Skeletal muscle satellite cell (primary cell): ENCODE results near the gene CLCN3.
"Not testable (repeated sequence)": the region's sequence is repeated elsewhere in the genome, so short reads cannot be mapped to it uniquely, and the experiment has no call there.

ENCODE experiments used
- H3K27me3 ChIP-seq: 2 replicates; pipeline ENCODE4 v1.7.0; 2013; ENCODE audit warnings: low read length; ENCODE audit not compliant: control insufficient read depth, insufficient read depth
- H3K36me3 ChIP-seq: 2 replicates; pipeline ENCODE4 v1.7.0; 2013; ENCODE audit warnings: mild to moderate bottlenecking, control low read depth, low read length; ENCODE audit not compliant: insufficient read depth
- H3K4me1 ChIP-seq: 2 replicates; pipeline ENCODE4 v1.7.0; 2013; ENCODE audit warnings: low read length; ENCODE audit not compliant: control insufficient read depth, insufficient read depth
- H3K4me2 ChIP-seq: 2 replicates; pipeline ENCODE4 v1.7.0; 2013; ENCODE audit warnings: mild to moderate bottlenecking, low read length
- H3K4me3 ChIP-seq: 2 replicates; pipeline ENCODE4 v1.7.0; 2013; ENCODE audit warnings: low read length
- H3K9ac ChIP-seq: 2 replicates; pipeline ENCODE4 v1.7.0; 2013; ENCODE audit warnings: mild to moderate bottlenecking, low read depth, low read length, moderate library complexity
- H3K9me3 ChIP-seq: replicated peaks from 2 replicates; pipeline ENCODE4 v1.7.0; 2013; ENCODE audit warnings: mild to moderate bottlenecking, control low read depth, low read length

CLCN3 gene

DNA sequence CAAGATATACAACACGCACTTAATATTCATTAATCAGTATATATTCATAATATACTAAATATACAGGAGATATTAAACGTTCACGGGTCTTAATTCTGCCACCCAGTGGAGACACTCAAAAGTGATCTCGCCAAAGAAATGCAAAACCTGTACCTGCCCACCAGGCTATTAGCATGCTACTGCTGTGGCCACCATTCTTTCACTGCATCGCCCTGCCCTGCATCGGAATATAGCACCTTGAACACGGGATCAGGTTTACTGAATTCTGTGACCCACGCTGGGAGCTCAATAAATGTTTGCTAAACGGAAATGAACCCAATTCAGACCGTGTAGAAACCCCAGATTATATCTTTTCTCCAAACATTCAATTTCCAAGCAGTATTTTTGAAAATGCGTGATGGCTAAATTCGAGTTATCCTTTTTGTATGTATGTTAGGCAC lies 840 bp upstream of the CLCN3 start:
- Histone ChIP-seq H3K4me2 (peak overlapping the region; percentile 97), H3K9ac (peak overlapping the region; percentile 96), H3K36me3 (no peaks in the 10 kb centered on the region), H3K4me1 (peaks cover 17% of the 10 kb centered on the region), H3K4me3 (peak overlapping the region; percentile 81), H3K9me3 (no peaks in the 10 kb centered on the region), H3K27me3 (no peaks in the 10 kb centered on the region)

DNA sequence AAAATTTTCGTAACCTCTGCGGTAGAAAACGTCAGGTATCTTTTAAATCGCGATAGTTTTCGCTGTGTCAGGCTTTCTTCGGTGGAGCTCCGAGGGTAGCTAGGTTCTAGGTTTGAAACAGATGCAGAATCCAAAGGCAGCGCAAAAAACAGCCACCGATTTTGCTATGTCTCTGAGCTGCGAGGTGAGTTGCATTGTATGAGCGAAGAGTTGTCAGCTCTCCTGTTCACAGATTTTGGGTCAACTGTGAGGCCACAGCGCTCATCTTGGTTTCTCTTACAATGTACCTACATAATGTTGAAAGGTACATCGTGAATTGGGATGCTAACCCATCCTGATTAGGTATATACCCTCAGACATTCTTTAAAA lies 486 bp downstream of the CLCN3 start:
- H3K27me3 ChIP-seq, result no peaks in the 10 kb centered on the region
- no peaks in the 10 kb centered on the region for H3K36me3 ChIP-seq
- peak overlapping the region; percentile 96 for H3K9ac ChIP-seq
- peak overlapping the region; percentile 91 for H3K4me2 ChIP-seq
- H3K9me3 ChIP-seq, result no peaks in the 10 kb centered on the region
- peaks cover 17% of the 10 kb centered on the region for H3K4me1 ChIP-seq
- peak overlapping the region; percentile 81 for H3K4me3 ChIP-seq

DNA sequence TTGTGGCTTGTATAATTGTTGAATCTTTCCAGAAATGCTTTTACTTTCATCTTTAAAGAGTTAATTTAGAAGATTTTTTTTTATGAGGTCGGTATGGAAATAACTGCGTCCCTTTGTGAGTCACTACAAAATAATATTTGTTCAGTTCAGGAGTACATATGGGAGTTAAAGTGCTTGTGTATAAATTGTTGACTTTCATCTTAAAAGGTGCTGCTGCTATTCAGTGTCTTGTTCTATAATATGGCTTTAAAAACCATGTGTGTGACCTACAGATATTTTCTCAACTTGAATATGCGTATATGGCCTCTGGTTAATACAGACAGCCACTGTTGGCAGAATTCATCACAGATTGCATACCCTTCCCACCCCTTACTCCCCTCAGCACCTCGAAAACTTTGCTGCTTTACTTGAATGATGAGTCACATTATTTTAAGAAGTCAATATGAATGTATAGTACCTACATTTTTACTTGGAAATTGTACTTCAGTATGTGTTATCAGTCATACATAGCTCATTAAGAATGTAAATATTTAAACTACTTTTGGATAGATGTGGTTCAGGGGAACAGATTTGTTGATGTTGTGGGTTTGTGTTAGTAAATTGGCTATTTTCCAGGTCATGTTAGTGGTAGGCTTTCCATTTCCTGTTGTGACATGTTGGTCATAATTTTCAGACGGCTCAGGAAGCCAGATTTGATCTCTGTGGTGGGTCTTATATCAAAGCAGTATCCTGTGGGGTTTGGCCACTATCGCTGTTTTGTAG lies 1.5 kb downstream of the CLCN3 start:
- Histone ChIP-seq H3K9ac (peak overlapping the region; percentile 96), H3K9me3 (no peaks in the 10 kb centered on the region), H3K4me2 (peak overlapping the region; percentile 91), H3K4me3 (peak overlapping the region; percentile 81), H3K36me3 (no peaks in the 10 kb centered on the region), H3K4me1 (peaks cover 17% of the 10 kb centered on the region), H3K27me3 (no peaks in the 10 kb centered on the region)

DNA sequence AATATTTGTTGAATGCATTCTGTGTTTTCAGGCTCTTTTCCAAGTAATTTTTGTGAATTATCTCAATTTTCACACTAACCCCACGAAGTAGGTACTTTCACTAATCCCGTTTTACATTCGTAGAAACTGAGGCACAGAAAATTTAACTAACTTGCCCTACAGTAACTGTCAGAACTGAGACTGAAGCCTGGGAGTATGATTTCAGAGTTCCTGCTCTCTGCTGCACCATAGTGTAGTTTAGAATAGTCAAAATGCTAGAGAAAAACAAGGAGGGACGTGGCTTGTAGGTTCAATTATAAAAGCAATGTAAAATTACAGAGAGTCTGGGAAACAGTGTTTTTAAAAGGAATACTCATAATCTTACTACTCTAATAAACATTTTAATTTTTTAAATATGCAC lies 2.2 kb downstream of the CLCN3 start:
- Histone ChIP-seq H3K36me3 (no peaks in the 10 kb centered on the region), H3K27me3 (no peaks in the 10 kb centered on the region), H3K4me2 (peak overlapping the region; percentile 91), H3K4me1 (peaks cover 17% of the 10 kb centered on the region), H3K9me3 (no peaks in the 10 kb centered on the region), H3K9ac (peak overlapping the region; percentile 96), H3K4me3 (peak overlapping the region; percentile 81)

DNA sequence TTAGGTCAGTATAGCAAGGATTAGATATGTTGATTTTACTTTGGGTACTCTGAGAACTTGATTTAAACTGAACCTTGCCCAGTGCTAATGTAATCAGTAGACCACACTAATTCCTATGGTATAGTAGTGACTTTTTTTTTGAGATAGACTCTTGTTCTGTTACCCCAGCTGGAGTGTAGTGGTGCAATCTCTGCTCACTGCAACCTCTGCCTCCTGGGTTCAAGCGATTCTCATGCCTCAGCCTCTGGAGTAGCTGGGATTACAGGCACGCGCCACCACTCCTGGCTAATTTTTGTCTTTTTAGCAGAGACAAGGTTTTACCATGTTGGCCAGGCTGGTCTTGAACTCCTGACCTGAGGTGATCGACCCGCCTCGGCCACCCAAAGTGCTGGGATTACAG lies 3.6 kb downstream of the CLCN3 start:
- not testable (repeated sequence) for H3K27me3 ChIP-seq, H3K9ac ChIP-seq, H3K4me3 ChIP-seq, H3K4me2 ChIP-seq, H3K36me3 ChIP-seq, H3K9me3 ChIP-seq
- H3K4me1 ChIP-seq, result peaks cover 17% of the 10 kb centered on the region

DNA sequence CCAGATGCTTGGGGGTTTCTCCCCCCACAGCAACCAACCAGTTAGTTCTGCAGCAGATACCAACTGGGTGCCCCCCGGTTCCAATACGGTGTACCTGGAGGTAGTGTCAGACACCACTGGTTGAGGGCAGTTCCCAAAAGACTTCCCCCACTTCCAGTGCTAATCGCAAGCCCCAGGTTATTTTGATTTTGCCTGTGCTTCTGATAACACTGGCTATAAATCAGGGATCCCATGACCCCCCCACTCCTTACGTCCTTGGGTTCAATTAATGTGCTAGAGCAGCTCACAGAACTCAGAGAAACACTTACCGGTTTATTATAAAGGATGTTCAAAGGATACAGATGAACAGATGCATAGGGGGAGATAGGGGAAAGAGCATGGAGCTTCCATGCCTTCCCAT lies 5.5 kb downstream of the CLCN3 start:
- H3K27me3 ChIP-seq, result no peaks in the 10 kb centered on the region
- H3K4me2 ChIP-seq, result no peak overlapping the region
- H3K9me3 ChIP-seq, result no peaks in the 10 kb centered on the region
- no peak overlapping the region for H3K4me3 ChIP-seq
- H3K9ac ChIP-seq, result no peak overlapping the region
- no peaks in the 10 kb centered on the region for H3K36me3 ChIP-seq
- H3K4me1 ChIP-seq, result peaks cover 13% of the 10 kb centered on the region

DNA sequence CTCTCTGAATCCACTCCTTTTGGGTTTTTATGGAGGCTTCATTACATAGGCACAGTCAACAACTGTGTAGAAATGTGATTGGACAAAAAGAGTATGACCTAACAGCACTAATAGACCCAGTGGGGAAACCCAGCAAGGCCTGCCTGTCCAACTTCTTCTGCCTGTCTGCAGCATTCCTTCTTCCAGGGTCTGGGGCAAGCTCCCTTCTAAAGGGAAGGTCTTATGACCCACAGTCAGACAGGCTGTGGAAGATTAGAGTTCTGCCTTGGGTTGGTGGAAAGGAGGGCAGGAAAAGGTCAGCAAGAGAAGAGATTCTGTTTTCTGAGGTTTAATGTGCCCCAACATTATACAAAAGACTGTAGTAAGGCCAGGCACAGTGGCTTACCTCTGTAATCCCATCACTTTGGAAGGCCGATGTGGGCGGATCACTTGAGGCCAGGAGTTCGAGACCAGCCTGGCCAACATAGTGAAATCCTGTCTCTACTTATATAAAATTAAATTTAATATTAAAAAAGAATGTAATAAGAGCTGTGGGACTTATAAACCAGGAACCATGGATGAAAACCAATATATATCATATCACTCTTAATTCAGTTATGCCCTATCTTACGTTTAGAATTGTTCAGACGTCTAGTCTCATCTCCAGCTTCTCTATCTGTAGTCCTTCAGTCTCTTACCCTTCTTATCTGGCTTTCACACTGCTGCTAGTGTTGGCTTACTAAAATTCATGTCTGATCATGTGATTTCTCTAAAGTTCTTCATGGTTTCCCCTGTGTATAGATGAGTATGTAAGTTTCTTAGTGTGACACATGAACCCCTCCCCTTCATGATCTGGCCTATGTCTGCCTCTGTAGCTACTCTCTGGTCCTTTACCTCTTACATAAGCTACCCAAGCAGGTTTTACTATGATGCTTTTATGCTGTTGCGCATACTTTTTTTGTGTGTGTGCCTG lies 6.2 kb downstream of the CLCN3 start:
- no peak overlapping the region for H3K9ac ChIP-seq

DNA sequence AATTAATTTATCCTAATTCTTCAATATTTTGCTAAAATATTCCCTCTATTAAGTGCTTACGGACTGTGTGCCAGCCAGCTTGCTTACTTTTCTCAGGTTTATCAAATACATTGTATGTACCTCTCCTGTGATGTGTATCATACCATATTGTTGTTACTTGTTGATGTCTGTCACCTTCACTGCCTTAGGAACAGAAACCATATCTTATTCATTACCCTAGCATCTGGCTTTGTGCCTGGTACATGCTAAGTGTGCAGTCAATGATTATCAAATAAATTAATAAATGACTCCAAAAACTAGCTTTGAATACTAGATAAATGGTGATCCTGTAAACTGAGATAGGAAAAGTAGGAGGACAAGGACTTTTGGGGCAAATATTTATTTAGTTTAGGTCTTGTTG lies 6.9 kb downstream of the CLCN3 start:
- H3K4me1 ChIP-seq, result peaks cover 8% of the 10 kb centered on the region
- no peaks in the 10 kb centered on the region for H3K9me3 ChIP-seq
- H3K4me2 ChIP-seq, result no peak overlapping the region
- H3K4me3 ChIP-seq, result no peak overlapping the region
- H3K9ac ChIP-seq, result no peak overlapping the region
- no peaks in the 10 kb centered on the region for H3K27me3 ChIP-seq
- H3K36me3 ChIP-seq, result no peaks in the 10 kb centered on the region

More for the DNA sequence above, 6.2 kb downstream of the CLCN3 start:
- no peaks in the 10 kb centered on the region for H3K27me3 ChIP-seq
- H3K4me3 ChIP-seq, result no peak overlapping the region
- no peak overlapping the region for H3K4me2 ChIP-seq
- peaks cover 13% of the 10 kb centered on the region for H3K4me1 ChIP-seq
- no peaks in the 10 kb centered on the region for H3K9me3 ChIP-seq
- no peaks in the 10 kb centered on the region for H3K36me3 ChIP-seq

DNA sequence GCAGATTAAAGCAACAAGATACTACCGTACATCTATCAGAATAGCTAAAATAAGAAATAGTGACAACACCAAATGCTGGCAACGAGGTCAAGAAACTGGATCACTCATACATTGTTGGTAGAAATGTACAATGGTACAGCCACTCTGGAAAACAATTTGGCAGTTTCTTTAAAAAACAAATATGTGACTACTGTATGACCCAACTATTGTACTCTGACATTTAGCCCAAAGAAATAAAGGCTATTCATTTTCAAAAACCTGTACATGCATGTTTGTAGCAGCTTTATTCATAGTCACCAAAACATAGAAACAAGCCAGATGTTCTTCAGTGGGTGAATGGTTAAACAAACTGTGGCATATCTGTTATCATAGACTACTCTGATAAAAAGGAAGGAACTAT lies 8.2 kb downstream of the CLCN3 start:
- no peaks in the 10 kb centered on the region for H3K36me3 ChIP-seq
- no peaks in the 10 kb centered on the region for H3K9me3 ChIP-seq
- no peaks in the 10 kb centered on the region for H3K27me3 ChIP-seq
- H3K4me2 ChIP-seq, result no peak overlapping the region
- no peak overlapping the region for H3K9ac ChIP-seq
- H3K4me3 ChIP-seq, result no peak overlapping the region
- no peaks in the 10 kb centered on the region for H3K4me1 ChIP-seq

DNA sequence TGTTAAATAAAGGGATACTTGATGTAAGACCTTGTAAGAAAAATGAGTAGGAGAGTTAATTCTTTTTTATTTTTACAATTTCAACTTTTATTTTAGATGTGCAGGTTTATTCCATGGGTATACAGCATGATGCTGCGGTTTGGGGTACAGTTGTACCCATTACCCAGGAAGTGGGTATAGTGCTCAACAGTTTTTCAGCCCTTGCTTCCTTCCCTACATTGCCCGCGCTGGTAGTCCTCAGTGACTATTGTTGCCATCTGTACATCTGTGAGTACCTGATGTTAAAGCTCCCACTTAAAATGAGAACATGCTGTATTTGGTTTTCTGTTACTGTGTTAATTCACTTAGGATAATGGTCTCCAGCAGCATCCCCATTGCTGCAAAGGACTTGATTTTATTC lies 9.7 kb downstream of the CLCN3 start:
- Histone ChIP-seq H3K36me3 (no peaks in the 10 kb centered on the region), H3K27me3 (no peaks in the 10 kb centered on the region), H3K9ac (no peak overlapping the region), H3K4me1 (no peaks in the 10 kb centered on the region), H3K4me2 (no peak overlapping the region), H3K4me3 (no peak overlapping the region), H3K9me3 (no peaks in the 10 kb centered on the region)

DNA sequence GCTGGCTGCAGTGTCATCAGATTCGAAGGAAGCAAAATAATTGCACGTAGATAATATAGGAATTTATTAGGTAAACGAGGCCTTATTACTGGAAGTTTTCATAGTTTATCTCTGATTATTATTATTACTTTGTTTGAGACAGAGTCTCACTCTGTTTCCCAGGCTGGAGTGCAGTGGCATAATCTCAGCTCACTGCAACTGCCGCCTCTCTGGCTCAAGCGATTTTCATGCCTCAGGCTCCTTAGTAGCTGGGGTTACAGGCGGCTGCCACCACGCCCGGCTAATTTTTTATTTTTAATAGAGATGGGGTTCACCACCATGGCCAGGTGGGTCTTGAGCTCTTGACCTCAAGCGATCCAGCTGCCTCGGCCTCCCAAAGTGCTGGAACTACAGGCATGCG lies 12.5 kb downstream of the CLCN3 start:
- H3K4me3 ChIP-seq, result no peak overlapping the region
- H3K9ac ChIP-seq, result no peak overlapping the region
- H3K27me3 ChIP-seq, result no peaks in the 10 kb centered on the region
- no peaks in the 10 kb centered on the region for H3K36me3 ChIP-seq
- no peaks in the 10 kb centered on the region for H3K9me3 ChIP-seq
- H3K4me1 ChIP-seq, result no peaks in the 10 kb centered on the region
- no peak overlapping the region for H3K4me2 ChIP-seq
